Activated naive CD4-positive, alpha-beta T cell treated with anti-CD3 and anti-CD28 coated beads for 36 hours (primary cell): ENCODE data around the gene FBXO24. TPM values are rescaled to one million over a fixed set of nuclear protein-coding genes. Genes with fewer than 3 reads are reported as not detected.

Source experiments
- CTCF ChIA-PET: fragments of 350-600 bp; sonication (Branson Sonifier 250); formaldehyde crosslinking; loops from one replicate; lab custom pipeline; 2021; ENCODE audit warnings: antibody characterized with exemption; lab: Charles Lee
- DNase-seq: peaks from one replicate; pipeline ENCODE4 v3.0.0-alpha.2; 2020
- H3K27ac Mint-ChIP-seq: one replicate; pipeline ENCODE4 v1.8.0; 2021; ENCODE audit warnings: mild to moderate bottlenecking, mixed read lengths
- H3K27me3 Mint-ChIP-seq: one replicate; pipeline ENCODE4 v1.8.0; 2021; ENCODE audit warnings: low read depth, mixed read lengths
- H3K36me3 Mint-ChIP-seq: one replicate; pipeline ENCODE4 v1.8.0; 2021; ENCODE audit warnings: low read depth, mixed read lengths
- H3K4me1 Mint-ChIP-seq: one replicate; pipeline ENCODE4 v1.8.0; 2021; ENCODE audit warnings: low read depth, mixed read lengths
- H3K4me3 Mint-ChIP-seq: one replicate; pipeline ENCODE4 v1.8.0; 2021; ENCODE audit warnings: mild to moderate bottlenecking, moderate library complexity, mixed read lengths
- H3K9me3 Mint-ChIP-seq: one replicate; pipeline ENCODE4 v1.8.0; 2021; ENCODE audit warnings: mixed read lengths
- intact Hi-C: fragments of 100-400 bp; cut with micrococcal nuclease; formaldehyde crosslinking; loops from one replicate; pipeline ENCODE4 v1.15.1; 2023
- total RNA-seq, 2 experiments: library from RNA; stranded (reverse); gene quantifications; one replicate each; pipeline ENCODE4 v1.2.3, GENCODE V29; 2021

Gene FBXO24
- total RNA-seq, 2 experiments from 2014 or later = 1.5 to 2.6 TPM

DNA sequence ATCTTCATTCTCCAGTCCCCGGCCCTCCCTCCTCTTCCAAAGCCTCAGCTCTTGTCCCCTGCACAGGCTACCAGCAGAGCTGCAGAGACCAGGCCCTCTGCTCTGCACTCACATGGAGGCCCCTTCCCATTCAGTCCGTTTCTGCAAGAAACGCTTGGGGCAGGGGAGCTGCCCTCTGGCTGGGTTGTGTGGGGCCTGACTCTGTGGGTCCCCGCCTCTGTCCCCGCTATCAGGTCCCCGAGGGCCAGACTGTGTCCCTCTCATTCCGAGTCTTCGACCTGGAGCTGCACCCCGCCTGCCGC, 17.5 kb downstream of the FBXO24 start:
- no peak for DNase-seq
- CTCF ChIA-PET = interaction anchor here (1.2 to 1.4 kb wide), 2 partner anchors 102 to 122 kb away, joined by 3 to 4 read pairs; partner anchors contain the start of gene POP7
- Mint-ChIP-seq H3K4me1 (peaks cover 12% of the 10 kb centered on the region), H3K36me3 (no peaks in the 10 kb centered on the region), H3K9me3 (no peaks in the 10 kb centered on the region), H3K4me3 (peak overlapping the region; percentile 75), H3K27ac (peak overlapping the region; percentile 67), H3K27me3 (no peaks in the 10 kb centered on the region)
- intact Hi-C loops = loop anchor here (1.0 to 2.0 kb wide), 5 partner anchors 9 to 249 kb away; partner anchors contain the start of genes FBXO24, LRCH4, MOSPD3 and SLC12A9

GRCh38 chr7:100604028-100604975, 18.2 kb downstream of the FBXO24 start:
- Mint-ChIP-seq H3K27me3 (no peaks in the 10 kb centered on the region), H3K36me3 (no peaks in the 10 kb centered on the region), H3K4me1 (peaks cover 12% of the 10 kb centered on the region), H3K9me3 (no peaks in the 10 kb centered on the region), H3K4me3 (peak overlapping the region; percentile 75), H3K27ac (peak overlapping the region; percentile 67)
- CTCF ChIA-PET = interaction anchor here (0.8 to 1.4 kb wide), 4 partner anchors 87 to 122 kb away, joined by 3 to 8 read pairs (median 4); partner anchors contain the start of gene POP7
- intact Hi-C loops = loop anchor here (1.0 to 2.0 kb wide), 5 partner anchors 8 to 248 kb away; partner anchors contain the start of genes FBXO24, LRCH4, MOSPD3 and SLC12A9
- peak; percentile 77 for DNase-seq

DNA sequence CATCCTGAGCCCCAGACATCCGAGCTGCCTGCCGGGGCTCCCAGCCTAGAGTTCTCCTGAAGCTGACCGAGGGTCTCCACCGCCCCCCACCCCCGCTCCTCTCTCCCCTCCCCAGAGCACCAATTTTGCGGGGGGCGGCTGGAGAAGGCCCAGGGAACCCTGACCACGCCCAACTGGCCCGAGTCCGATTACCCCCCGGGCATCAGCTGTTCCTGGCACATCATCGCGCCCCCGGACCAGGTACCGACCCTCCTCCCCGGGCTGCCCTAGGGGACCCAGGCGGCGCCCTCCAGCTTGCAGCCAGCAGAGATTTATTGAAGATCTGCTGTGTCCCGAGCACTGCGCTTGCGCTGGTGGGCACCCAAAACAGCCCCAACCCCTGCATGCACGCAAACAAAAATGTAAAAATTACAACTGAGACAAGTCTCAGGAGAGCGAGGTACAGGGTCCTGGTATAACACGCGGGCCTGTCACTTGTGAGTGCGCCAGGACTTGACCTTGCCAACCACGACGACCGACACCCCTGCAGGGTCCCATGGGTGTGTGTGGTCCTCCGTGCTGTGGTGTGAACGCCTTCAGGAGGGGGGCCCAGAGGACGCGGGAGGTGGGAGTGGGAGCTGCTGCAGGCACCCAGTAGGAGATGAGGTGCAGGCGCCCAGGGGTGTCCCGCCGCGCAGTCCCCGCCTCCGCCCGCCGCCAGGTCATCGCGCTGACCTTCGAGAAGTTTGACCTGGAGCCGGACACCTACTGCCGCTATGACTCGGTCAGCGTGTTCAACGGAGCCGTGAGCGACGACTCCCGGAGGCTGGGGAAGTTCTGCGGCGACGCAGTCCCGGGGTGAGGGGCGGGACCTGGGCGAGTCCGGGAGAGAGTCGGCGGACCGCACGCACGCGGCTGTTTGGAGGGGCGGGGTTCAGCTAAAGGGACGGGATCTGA, 19.1 kb downstream of the FBXO24 start:
- intact Hi-C loops = loop anchor here (1.0 to 2.0 kb wide), 5 partner anchors 7 to 247 kb away; partner anchors contain the start of genes FBXO24, LRCH4, MOSPD3 and SLC12A9
- H3K4me1 Mint-ChIP-seq = peaks cover 12% of the 10 kb centered on the region
- CTCF ChIA-PET = interaction anchor here (0.7 to 1.9 kb wide), 6 partner anchors 19 to 100 kb away, joined by 3 to 8 read pairs (median 3); partner anchors contain the start of gene POP7
- H3K36me3 Mint-ChIP-seq = no peaks in the 10 kb centered on the region
- no peaks in the 10 kb centered on the region for H3K9me3 Mint-ChIP-seq
- H3K27ac Mint-ChIP-seq = no peak overlapping the region
- no peaks in the 10 kb centered on the region for H3K27me3 Mint-ChIP-seq
- DNase-seq = peak; percentile 40
- peak overlapping the region; percentile 75 for H3K4me3 Mint-ChIP-seq

GRCh38 chr7:100606313-100606712, 20.2 kb downstream of the FBXO24 start:
- H3K27me3 Mint-ChIP-seq = no peaks in the 10 kb centered on the region
- CTCF ChIA-PET = interaction anchor here (1.0 to 1.9 kb wide), 2 partner anchors 22 to 42 kb away, joined by 3 to 7 read pairs; no protein-coding TSS in a partner anchor
- no peaks in the 10 kb centered on the region for H3K9me3 Mint-ChIP-seq
- H3K27ac Mint-ChIP-seq = no peak overlapping the region
- intact Hi-C loops = no loop called here
- peaks cover 12% of the 10 kb centered on the region for H3K4me1 Mint-ChIP-seq
- H3K36me3 Mint-ChIP-seq = no peaks in the 10 kb centered on the region
- DNase-seq = no peak
- H3K4me3 Mint-ChIP-seq = no peak overlapping the region

DNA sequence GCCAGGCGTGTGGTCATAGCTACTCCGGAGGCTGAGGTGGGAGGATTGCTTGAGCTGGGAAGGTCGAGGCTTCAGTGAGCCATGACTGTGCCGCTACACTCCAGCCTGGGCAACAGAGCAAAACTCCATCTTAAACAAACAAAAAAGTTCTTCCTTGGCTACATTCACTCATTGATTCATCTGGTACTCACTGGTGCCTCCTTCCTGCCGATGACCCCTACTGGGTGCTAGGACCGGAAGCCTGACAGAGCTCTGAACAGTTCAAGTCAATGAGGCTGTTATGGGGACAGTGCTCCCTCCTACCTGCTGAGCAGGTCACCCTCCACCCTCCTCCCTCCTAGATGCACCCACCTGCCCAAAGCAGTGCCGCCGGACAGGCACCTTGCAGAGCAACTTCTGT, 21.0 kb downstream of the FBXO24 start:
- intact Hi-C loops = no loop called here
- H3K4me1 Mint-ChIP-seq = peaks cover 12% of the 10 kb centered on the region
- no peaks in the 10 kb centered on the region for H3K27me3 Mint-ChIP-seq
- H3K4me3 Mint-ChIP-seq = no peak overlapping the region
- CTCF ChIA-PET = interaction anchor here (0.6 to 1.0 kb wide), 2 partner anchors 9 to 27 kb away, joined by 3 read pairs; no protein-coding TSS in a partner anchor
- no peak for DNase-seq
- no peaks in the 10 kb centered on the region for H3K9me3 Mint-ChIP-seq
- no peaks in the 10 kb centered on the region for H3K36me3 Mint-ChIP-seq
- H3K27ac Mint-ChIP-seq = no peak overlapping the region

DNA sequence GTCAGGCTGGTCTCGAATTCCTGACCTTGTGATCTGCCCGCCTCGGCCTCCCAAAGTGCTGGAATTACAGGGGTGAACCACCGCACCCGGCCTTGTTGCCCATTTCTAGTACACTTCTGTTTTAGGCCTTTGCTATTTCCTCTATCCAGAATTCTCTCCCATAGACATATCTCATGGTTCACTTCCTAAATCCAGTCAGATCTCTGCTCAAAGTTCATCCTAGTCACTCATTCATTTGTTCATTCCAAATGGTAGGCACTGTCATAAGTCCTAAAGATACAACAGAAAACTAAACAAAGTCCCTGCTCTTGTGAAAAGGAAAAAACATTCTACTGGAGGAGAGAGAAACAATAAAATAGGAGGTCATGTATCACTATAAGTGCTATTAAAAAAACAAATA, 23.8 kb downstream of the FBXO24 start:
- CTCF ChIA-PET = interaction anchor here (0.6 to 1.6 kb wide), 2 partner anchors 24 to 28 kb away, joined by 3 to 4 read pairs; no protein-coding TSS in a partner anchor
- Mint-ChIP-seq H3K36me3 (no peaks in the 10 kb centered on the region), H3K27ac (no peak overlapping the region), H3K4me1 (peaks cover 18% of the 10 kb centered on the region), H3K27me3 (no peaks in the 10 kb centered on the region), H3K9me3 (no peaks in the 10 kb centered on the region), H3K4me3 (no peak overlapping the region)
- DNase-seq = no peak
- intact Hi-C loops = loop anchor here (5.0 kb wide), 1 partner anchor 277 kb away; the partner anchor contains the start of gene UFSP1

DNA sequence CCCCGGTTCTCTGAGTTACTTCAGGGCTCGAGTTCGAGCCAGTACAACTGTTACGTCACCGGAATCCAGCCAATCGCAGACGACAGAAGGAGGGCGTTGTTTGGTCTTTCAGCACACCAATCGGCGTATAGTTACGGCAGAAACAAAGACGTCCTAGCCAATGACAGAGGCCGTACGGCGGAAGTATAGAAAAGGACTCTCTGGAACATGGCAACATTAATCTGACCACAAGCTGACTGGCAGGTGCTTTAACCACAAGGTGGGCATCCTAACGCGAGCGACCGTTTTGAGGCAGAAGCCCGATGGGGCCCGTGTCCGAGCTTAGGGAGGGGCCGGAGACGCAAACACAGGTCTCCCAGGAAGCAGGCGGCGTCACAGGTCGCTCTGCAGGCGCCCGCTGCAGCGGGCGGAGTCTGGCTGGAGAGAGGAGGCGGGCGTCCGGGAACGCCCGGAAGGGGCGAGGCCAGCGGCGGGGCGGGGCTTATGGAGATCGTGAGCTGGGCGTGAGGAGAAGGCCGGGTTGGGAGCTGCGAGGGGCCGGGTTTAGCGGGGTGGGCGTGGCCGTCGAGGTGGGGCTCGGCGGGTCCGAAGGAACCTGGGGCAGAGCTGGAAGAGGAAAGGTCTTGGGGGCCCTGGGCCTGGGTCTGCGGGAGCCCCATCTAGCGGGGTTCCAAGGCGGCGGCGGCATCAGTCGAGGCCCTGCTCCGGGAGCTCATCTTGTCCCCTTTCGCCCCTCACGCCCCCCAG, 26.0 kb downstream of the FBXO24 start, which contains the start of gene MOSPD3:
MOSPD3 (plus strand) TSS at position 558 of the 747 bp plus-strand sequence. CDS start 252 bp downstream, outside the sequence.
- peak; percentile 99 for DNase-seq
- H3K27me3 Mint-ChIP-seq = no peaks in the 10 kb centered on the region
- no peaks in the 10 kb centered on the region for H3K9me3 Mint-ChIP-seq
- intact Hi-C loops = loop anchor here (1.0 to 5.0 kb wide), 10 partner anchors 8 to 275 kb away; partner anchors contain the start of genes AGFG2, FBXO24, LRCH4 and MEPCE
- peak within 1 kb of the TSS; percentile 99 for H3K27ac Mint-ChIP-seq
- no peaks in the 10 kb centered on the region for H3K36me3 Mint-ChIP-seq
- peaks cover 13% of the 10 kb centered on the region for H3K4me1 Mint-ChIP-seq
- peak within 1 kb of the TSS; percentile 98 for H3K4me3 Mint-ChIP-seq
- CTCF ChIA-PET = interaction anchor here (0.6 to 3.9 kb wide), 11 partner anchors 15 to 171 kb away, joined by 3 to 20 read pairs (median 4); partner anchors contain the start of gene POP7

DNA sequence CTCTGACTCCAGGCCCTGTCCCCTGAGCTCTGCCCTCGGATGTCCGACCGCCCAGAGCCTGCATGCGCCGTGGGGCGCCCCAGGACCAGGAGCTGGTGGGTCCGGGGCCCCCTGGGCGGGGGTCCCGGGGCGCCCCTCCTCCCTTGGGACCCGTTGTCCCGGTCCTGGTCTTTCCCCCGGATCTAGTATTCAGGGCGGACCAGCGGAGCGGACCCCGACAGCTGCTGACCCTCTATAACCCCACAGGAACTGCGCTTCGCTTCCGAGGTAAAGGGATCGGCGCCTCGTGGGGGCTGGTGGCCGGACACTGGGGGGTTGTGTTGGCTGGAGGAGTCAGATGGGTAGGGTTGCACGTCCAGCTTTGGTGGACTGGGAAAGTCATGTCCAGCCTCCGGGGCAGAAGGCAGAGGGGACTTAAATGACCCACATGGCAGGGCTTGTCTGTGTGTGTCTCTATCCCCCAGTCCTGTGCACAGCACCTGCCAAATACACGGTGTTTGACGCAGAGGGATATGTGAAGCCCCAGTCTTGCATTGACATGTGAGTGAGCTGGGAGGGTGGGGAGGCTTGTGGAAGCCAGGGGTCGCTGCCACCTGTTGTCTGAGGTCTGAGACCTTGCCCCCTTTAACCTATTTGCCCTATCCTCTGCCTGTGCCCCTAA, 26.7 kb downstream of the FBXO24 start:
- H3K9me3 Mint-ChIP-seq = no peaks in the 10 kb centered on the region
- CTCF ChIA-PET = interaction anchor here (0.6 to 3.9 kb wide), 13 partner anchors 14 to 172 kb away, joined by 3 to 20 read pairs (median 4); partner anchors contain the start of gene POP7
- peak overlapping the region; percentile 98 for H3K4me3 Mint-ChIP-seq
- H3K27ac Mint-ChIP-seq = peak overlapping the region; percentile 31
- H3K36me3 Mint-ChIP-seq = no peaks in the 10 kb centered on the region
- no peaks in the 10 kb centered on the region for H3K27me3 Mint-ChIP-seq
- intact Hi-C loops = loop anchor here (1.0 to 5.0 kb wide), 10 partner anchors 9 to 274 kb away; partner anchors contain the start of genes AGFG2, FBXO24, LRCH4 and MEPCE
- peaks cover 13% of the 10 kb centered on the region for H3K4me1 Mint-ChIP-seq
- peak; percentile 51 for DNase-seq

GRCh38 chr7:100613412-100614175, 27.5 kb downstream of the FBXO24 start:
- no peaks in the 10 kb centered on the region for H3K36me3 Mint-ChIP-seq
- no peak overlapping the region for H3K27ac Mint-ChIP-seq
- intact Hi-C loops = loop anchor here (2.0 to 5.0 kb wide), 2 partner anchors 61 to 274 kb away; partner anchors contain the start of gene UFSP1

More at GRCh38 chr7:100613412-100614175, 27.5 kb downstream of the FBXO24 start:
- H3K27me3 Mint-ChIP-seq = no peaks in the 10 kb centered on the region
- peak overlapping the region; percentile 73 for H3K4me3 Mint-ChIP-seq
- no peak for DNase-seq
- H3K9me3 Mint-ChIP-seq = no peaks in the 10 kb centered on the region
- H3K4me1 Mint-ChIP-seq = peaks cover 13% of the 10 kb centered on the region
- CTCF ChIA-PET = interaction anchor here (0.9 to 3.9 kb wide), 7 partner anchors 16 to 136 kb away, joined by 3 to 20 read pairs (median 5); partner anchors contain the start of gene POP7
